Stimulated activated CD8-positive, alpha-beta memory T cell treated with anti-CD3 and anti-CD28 coated beads, Interleukin-7, amount 100 ng/mL, for 48 hours (primary cell): ENCODE measurements around the gene MORN1.

ENCODE experiments used
- DNase-seq, 2 donors: peaks; one replicate each; pipeline ENCODE4 v3.0.0-alpha.2; 2020; ENCODE audit warnings: low read depth in 1 of 2; ENCODE audit errors: extremely low read depth in 1 of 2

The MORN1 gene

GRCh38 chr1:2405588-2406295 is 14.4 kb upstream of the MORN1 start:
- no peak for DNase-seq

- no peak for DNase-seq
Observed at GRCh38 chr1:2404890-2405511, 13.6 kb upstream of the MORN1 start.

- DNase-seq, result no peak
Observed at GRCh38 chr1:2404142-2404889, 13.0 kb upstream of the MORN1 start.

GRCh38 chr1:2403273-2403672 is 11.9 kb upstream of the MORN1 start:
- DNase-seq, result no peak

GRCh38 chr1:2402420-2402819 is 11.1 kb upstream of the MORN1 start:
- no peak for DNase-seq

GRCh38 chr1:2400950-2401649 is 9.7 kb upstream of the MORN1 start:
- DNase-seq, result no peak

GRCh38 chr1:2400576-2400909 is 9.2 kb upstream of the MORN1 start:
- no peak for DNase-seq

- DNase-seq, result no peak
Observed at GRCh38 chr1:2399890-2400575, 8.7 kb upstream of the MORN1 start.

GRCh38 chr1:2398871-2399270 is 7.5 kb upstream of the MORN1 start:
- no peak for DNase-seq

GRCh38 chr1:2397007-2397679 is 5.8 kb upstream of the MORN1 start:
- no peak for DNase-seq

- DNase-seq, result no peak
Observed at GRCh38 chr1:2396476-2396875, 5.1 kb upstream of the MORN1 start.

- DNase-seq, result no peak
Observed at GRCh38 chr1:2396059-2396458, 4.7 kb upstream of the MORN1 start.

GRCh38 chr1:2395245-2395644 is 3.9 kb upstream of the MORN1 start:
- DNase-seq, result no peak

- DNase-seq, result no peak
Observed at GRCh38 chr1:2394761-2395160, 3.4 kb upstream of the MORN1 start.

- no peak for DNase-seq
Observed at GRCh38 chr1:2394220-2394619, 2.9 kb upstream of the MORN1 start.

GRCh38 chr1:2393471-2393877 is 2.1 kb upstream of the MORN1 start:
- no peak for DNase-seq

- no peak for DNase-seq
Observed at GRCh38 chr1:2392686-2393085, 1.3 kb upstream of the MORN1 start.

GRCh38 chr1:2391931-2392509 is 666 bp upstream of the MORN1 start:
- no peak for DNase-seq

- DNase-seq, result no peak
Observed at GRCh38 chr1:2389644-2390043, 1.7 kb downstream of the MORN1 start.
